ENCODE measurements around the gene COL20A1.

Gene COL20A1

DNA sequence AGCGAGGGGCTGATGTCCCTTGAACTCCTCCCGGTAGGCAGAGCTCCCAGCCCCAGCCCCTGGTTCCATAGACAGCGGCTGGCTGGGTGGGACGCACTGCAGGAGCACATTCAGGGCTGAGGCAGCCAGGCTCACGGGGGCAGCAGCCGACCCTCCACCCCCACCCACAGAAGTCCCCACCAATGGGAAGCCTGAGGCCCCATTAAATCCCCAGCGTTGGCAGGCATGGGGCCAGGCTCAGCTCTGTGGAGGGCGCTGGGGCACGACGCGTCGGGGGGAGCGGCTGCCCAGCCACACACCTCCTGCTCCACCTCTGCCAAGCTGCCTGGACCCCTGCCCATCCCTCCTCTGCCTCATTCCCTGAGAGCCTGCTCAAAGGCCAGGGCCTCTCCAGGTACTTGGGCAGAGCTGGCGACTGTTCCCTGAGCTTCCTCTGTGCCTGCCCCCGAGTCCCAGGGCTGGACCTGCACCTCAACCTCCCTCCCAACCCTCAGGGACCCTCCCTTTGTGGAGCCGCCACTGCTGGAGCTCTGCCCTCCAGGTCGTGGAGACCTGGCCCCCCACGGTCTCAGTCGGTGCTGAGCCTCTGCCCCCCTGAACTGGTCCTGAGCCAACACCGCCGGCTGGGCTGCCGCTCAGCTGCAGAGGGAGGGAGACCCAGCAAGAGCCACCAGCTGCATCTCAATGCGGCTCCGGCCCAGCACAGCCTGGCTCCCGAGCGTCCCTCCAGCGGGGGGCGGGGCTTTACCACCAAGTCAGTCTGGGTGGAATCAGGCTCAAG lies 59.0 kb downstream of the COL20A1 start:
- no peak for DNase-seq

DNA sequence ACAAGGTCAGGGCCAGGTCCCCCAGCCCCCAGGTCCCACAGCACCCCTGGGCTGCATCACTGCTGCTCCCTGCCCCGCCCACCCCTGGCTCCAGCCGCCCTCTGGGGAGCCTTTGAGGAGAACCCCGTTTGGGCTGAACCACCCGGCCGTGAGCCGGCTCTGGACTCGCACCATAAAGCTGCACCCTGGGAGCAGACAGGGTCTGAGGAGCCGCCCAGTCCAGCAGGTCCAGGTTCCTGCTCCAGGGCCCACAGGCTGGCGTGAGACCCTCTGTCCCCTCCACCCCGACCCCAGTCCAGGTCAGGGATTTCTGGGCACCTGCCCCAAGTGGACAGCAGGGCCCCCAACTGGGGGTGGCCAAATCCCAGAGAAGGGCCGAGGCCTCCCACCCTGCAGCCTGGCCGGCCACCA lies 59.8 kb downstream of the COL20A1 start:
- no peak for DNase-seq

DNA sequence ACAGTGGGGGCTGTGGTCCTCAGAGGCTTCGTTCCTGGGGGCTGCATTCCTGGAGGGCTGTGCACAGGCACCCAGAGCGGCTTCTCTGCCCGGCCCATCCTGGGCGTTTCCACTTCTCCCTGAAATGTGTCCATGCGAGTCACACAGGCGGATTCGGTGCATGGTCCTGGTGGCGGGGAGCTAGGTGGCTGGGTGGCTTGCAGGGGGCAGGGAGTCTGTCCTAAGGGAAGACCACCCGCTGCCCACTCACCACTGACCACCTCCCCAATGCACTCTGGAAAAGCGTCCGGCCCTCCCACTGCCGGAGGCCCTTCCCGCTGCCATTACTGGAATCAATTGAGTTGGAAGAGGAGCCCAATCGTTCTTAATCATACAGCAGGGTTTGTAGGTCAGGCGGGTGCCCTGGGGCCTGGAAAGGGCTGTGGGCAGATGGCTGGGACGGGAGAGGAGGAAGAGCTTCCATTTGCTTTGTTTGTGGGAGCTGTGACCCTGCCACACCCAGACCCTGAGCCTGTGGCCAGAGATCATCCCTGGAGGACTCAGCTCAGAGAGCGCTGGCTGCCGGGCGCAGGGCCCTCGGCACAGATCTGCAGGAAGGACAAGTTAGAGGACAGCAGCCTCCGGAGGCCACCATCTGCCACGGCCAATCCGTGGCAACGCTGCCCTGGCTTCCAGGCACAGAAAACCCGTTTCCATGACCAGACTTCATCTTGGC lies 61.8 kb downstream of the COL20A1 start:
- no peak for DNase-seq

DNA sequence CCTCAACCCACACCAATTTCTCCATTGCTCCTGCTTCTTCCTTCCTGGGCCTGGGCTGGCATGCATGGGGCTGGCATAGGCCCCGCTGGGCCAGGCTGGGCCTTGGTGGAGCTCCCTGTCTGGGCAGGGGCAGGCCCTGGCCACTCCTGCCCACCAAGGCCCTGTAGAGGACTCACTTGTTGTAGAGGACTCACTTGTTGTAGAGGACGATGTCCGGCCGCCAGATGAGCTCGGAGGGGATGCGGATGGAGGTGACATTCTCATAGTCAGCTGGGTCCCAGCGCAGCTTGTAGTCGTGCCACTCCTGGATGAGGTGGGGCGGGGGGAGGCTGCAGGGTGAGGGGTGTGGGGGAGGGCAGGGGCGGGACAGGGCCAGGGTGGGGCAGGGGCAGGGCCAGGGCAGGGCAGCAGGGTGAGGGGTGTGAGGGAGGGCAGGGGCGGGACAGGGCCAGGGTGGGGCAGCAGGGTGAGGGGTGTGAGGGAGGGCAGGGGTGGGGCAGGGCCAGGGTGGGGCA lies 62.9 kb downstream of the COL20A1 start:
- no peak for DNase-seq

DNA sequence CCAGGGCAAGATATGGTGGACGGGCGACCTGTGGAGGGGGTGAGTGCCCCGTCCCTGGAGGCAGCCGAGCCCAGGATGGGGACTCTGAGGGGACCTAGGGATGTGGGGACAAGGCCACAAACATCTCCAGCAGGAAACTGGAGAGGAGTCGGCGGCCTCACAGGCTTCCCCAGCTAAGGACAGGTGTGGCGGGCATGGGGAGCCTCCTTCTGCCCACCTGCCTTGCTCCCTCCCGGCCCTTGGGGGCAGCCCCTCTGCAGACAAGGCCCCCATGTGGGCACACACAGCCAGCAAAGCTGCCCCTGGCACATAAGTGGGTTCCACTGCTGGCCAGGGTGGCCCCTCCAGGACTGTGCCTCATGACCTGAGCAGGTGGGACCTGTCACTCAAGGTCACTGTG lies 63.5 kb downstream of the COL20A1 start:
- DNase-seq = no peak

DNA sequence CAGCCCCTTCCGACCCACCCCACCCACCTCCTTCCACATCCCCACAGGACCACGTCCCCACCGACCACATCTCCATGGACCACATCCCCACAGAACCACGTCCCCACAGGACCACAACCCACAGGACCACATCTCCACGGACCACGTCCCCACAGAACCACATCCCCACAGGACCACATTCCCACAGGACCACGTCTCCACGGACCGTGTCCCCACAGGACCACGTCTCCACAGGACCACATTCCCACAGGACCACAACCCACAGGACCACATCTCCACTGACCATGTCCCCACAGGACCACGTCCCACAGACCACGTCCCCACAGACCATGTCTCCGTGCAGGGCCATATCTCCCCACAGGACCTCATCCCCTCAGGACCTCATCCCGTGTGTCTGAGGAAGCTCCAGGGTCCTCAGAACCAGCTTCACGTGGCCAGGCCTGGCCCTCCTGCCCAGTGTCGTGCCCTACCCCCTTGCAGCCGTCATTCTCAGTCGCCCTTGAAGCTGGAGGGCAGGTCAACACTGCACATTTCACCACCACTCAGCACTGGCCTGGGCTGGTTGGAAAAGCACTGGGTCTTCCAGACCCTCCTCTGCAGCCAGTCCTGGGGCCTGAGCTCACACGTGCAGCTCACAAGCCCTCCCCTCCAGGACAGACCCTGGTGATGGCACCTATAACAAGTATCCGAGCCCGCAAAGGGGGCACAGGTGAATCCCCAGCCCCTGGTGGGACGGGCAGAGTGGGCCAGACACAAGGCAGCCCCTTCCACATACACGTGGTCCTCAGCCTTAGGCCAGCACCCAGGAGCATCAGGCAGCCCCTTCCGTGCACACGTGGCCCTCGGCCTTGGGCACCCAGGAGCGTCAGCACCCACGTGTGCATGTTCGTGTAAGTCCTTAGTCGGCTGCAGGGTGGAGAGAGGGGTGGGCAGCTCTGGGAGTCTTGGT lies 64.2 kb downstream of the COL20A1 start:
- no peak for DNase-seq

DNA sequence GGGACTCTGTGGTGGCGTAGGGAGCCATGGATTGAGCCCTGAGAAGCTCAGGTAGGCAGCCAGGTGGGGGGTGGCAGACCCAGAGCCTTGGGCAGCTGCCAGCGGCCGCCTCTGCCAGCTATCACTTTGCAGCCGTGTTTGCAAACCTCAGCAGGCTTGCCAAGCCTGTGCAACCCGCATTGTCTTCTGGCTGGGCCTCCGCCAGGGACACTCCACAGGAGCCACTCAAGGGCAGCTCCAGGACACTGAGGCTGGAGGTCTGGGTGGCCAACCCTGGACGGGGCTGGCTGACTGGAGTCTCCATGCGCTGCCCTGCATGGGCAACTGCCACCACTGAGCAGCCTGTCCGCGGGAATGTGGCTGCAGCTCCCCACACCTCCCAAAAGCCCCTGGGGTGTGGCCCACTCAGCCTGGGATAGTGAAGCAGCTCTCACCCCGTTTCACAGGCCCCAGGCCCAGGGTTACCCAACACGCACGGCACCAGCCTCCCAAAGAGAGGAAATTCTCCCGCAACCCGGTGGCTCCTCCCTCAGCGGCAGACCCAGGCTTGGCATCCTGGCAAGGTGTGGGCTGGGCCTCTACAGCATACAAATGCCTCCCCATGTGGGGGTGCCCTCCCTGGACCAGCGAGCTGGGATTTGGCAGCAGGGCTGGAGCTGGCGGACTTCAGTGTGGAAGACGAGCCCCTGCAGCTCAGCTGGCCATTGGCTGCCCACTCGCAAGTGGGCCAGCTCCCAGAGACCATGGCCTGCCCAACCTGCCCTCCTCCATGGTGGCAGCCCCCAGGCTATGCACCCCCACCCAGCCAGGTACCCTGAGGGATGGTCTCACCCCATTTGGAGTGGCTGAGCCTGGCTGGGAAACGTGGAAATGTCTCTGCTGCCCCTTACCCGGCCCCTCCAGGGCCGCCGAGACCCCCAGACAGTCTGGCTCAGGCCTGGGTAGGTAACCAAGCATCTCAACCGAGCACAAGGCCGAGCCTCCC lies 65.2 kb downstream of the COL20A1 start:
- DNase-seq = no peak

DNA sequence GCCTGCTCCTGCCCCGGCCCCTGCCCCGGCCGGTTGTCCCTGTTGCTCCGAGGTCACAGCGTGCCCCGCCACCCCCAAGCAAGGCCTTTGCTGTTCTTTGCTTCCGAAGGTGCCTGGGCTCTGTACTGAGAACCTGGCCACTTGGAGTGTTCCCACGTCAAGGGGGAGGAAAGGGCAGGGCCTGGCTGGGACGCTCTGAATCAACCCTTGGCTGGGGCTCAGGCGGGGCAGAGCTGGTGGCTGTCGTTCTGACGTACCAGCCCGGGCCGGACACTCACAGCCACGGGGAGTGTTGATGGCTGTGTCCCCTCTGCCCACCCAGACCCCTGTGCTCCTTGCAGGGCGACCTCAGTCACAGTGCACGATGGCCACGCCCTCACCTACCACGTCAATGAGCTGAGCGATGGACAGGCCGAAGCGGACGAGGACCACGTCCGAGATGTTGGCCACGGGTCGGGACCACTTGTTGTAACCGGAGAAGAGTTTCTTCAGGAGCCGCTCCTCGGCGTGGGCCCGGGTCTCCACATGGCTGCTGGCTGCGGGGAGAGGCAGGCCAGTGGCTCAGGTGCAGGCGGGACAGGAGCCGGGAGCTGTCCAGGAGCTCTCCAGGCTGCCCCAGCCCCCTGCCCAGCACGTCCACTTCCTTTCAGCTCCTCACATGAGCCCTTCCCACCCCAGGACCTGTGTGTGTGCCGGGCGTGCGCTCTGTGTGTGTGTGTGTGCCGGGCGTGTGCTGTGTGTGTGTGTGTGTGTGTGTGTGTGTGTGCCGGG lies 66.4 kb downstream of the COL20A1 start:
- no peak for DNase-seq

GRCh38 chr20:63359937-63360849 lies 67.2 kb downstream of the COL20A1 start:
- no peak for DNase-seq

GRCh38 chr20:63360850-63361518 lies 68.0 kb downstream of the COL20A1 start, which contains the start of gene CHRNA4:
CHRNA4 (minus strand) TSS chr20:63361349; CDS start chr20:63361165, 184 bp downstream.
- no peak for DNase-seq

- no peak for DNase-seq
These were observed 68.8 kb downstream of the COL20A1 start for GRCh38 chr20:63361519-63362435.

- DNase-seq = no peak
These were observed 69.5 kb downstream of the COL20A1 start for GRCh38 chr20:63362436-63363009.

DNA sequence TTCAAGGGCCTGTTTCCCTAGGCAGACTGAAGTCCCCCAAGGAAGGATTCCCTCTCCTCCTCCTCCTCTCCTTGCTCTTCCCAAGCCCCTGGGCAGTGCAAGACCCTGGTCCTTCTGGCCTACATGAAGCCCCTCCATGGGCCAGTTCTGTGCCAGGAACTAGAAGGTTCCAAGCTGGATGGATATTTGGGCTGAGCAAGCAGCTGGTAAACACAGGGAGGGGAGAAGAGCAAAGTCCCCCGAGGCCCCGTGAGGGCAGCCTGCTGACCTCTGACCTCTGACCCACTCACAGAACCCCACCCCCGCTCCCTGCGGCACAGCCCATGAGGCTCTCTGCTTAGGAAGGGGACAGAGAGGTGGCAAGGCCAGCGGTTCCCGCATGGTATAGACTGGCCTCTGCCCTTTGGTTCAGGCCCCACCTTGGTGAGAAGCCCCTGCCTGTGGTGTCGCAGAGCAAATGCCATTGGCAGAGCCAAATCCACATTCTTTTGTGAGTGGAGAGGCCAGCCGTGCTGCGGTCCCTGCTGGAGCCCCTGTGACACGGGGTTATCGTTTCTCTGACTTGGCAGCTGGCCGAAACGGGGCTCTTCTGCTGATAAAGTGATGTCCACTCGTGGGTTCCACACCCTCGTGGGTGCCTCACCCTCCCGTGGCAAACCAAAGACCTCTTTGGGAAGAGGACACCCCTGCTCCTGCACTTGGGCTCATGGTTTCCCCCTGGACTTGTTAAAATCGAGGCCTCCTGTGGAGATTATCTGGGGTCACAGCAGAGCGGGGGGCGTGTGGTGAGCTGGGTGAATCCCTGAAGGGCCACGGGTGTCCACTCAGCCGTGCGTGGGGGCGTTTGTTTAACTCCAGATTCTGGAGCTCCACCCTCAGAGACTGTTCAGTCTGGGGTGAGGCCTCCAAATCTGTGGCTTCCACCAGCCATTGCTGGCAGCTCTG lies 70.3 kb downstream of the COL20A1 start:
- no peak for DNase-seq

DNA sequence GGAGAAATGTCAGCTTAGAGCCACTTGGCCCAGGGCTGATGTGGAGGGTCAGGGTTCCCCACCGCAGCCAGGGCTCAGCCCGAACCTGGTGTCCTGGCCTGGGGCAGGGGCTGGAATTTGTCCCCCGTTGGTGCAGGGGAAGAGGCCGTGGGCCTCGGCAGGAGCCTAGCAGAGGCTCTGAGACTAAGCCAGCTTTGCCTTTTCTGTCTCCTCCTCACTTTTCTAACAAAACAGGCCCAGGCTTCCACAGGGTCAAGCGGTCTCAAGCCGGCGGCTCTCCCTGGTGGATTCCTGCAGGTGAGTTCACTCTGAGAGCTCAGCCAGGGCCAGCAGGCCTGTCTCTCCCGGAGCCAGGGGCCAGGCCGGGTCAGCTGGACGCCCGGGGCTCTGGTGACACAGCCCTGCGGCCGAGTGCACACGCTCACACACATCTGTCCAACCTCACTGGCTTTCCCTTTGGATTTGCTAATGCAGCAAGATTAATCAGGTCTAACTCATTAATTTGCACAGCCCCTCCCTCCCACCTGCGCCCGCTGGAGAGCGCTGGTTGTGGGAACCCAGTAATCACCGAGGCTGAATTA lies 71.1 kb downstream of the COL20A1 start:
- no peak for DNase-seq

- DNase-seq = no peak
These were observed 72.0 kb downstream of the COL20A1 start for GRCh38 chr20:63364801-63365585.
